Peyer's patch (tissue), 4 donors: ENCODE data around the gene CDHR2. TPM values are rescaled to one million over a fixed set of nuclear protein-coding genes. Genes with fewer than 3 reads are reported as not detected.

Experiments
- DNase-seq, 3 donors: peaks; one replicate each; pipeline ENCODE4 v3.0.0-alpha.2; 2017 to 2019
- H3K27ac ChIP-seq, 4 donors: fragments of 200-600 bp; sonication (generic); one replicate each; pipeline ENCODE4 v1.5.1; 2016 to 2019
- H3K27me3 ChIP-seq, 2 donors: fragments of 200-600 bp; sonication (generic); one replicate each; pipeline ENCODE4 v1.5.1; 2019
- H3K36me3 ChIP-seq, 3 donors: fragments of 200-600 bp; sonication (generic); one replicate each; pipeline ENCODE4 v1.5.1; 2016 to 2019
- H3K4me1 ChIP-seq, 4 donors: fragments of 200-600 bp; sonication (generic); one replicate each; pipeline ENCODE4 v1.5.1; 2016 to 2019
- H3K4me3 ChIP-seq, 4 donors: fragments of 200-600 bp; sonication (generic); 1 replicate in 3 of 4; 2 replicates in 1 of 4; pipeline ENCODE4 v1.5.1; 2016 to 2019; ENCODE audit warnings: mild to moderate bottlenecking in 1 of 4
- H3K9me3 ChIP-seq, 4 donors: fragments of 200-600 bp; sonication (generic); one replicate each; pipeline ENCODE4 v1.5.1; 2016 to 2019; ENCODE audit warnings: mild to moderate bottlenecking in 1 of 4
- CTCF ChIP-seq, 6 experiments: fragments of 450-650 bp in 4 of 6; fragments of 200-600 bp in 2 of 6; sonication (generic) in 1 of 6; IDR thresholded peaks; one replicate each; pipeline ENCODE4 v1.5.1; 2017 to 2019; ENCODE audit warnings: antibody characterized with exemption in 6 of 6, mild to moderate bottlenecking in 3 of 6, moderate library complexity in 1 of 6
- POLR2A ChIP-seq, 2 donors: fragments of 450-650 bp; IDR thresholded peaks; one replicate each; pipeline ENCODE4 v1.5.1; 2017; ENCODE audit warnings: antibody characterized with exemption in 2 of 2, mild to moderate bottlenecking in 2 of 2, moderate library complexity in 2 of 2
- total RNA-seq, 4 donors: library from RNA; depleted of rRNA; stranded (reverse); fragments of >200 nt; gene quantifications; one replicate each; pipeline ENCODE4 v1.1.0, GENCODE V29; 2016

Gene CDHR2
- total RNA-seq, 4 donors from 2014 or later = 39.6 to 823 (median 613) TPM

DNA sequence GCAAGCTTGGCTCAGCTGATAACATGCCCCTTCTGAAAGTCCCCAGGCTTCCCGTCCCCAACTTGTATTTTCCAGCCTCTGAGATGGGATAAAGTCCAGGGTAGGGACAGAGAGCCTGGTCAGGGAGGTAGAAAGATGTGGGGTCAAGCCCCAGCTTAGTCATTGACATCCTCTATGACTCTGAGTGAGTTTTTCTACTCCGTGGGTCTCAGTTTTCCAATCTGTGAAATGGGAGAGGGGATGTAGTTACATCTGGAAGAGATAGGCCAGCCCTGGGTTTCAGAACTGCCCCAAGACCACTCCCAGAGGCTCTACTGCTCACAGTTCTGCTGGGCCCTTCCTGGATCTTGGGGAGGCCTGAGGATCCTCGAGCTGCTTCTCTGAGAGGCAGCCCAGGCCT is 57.7 kb downstream of the CDHR2 start:
- H3K36me3 ChIP-seq = no peaks in the 10 kb centered on the region
- no peak overlapping the region for H3K27ac ChIP-seq
- H3K9me3 ChIP-seq = no peaks in the 10 kb centered on the region
- H3K27me3 ChIP-seq = no peaks in the 10 kb centered on the region
- H3K4me3 ChIP-seq = no peak overlapping the region
- peaks cover 0 to 11% (median 5%) of the 10 kb centered on the region in 4 donors for H3K4me1 ChIP-seq
- no peak for DNase-seq
- no peak for TF ChIP-seq CTCF (IDR thresholded peaks at IDR 0.05)
- no peak for TF ChIP-seq POLR2A (IDR thresholded peaks at IDR 0.05)

GRCh38 chr5:176608142-176608705 is 59.1 kb downstream of the CDHR2 start:
- H3K27ac ChIP-seq = no peak overlapping the region
- no peaks in the 10 kb centered on the region for H3K27me3 ChIP-seq
- no peak for TF ChIP-seq CTCF (IDR thresholded peaks at IDR 0.05)
- no peak for TF ChIP-seq POLR2A (IDR thresholded peaks at IDR 0.05)
- no peak for DNase-seq
- H3K36me3 ChIP-seq = no peaks in the 10 kb centered on the region
- no peaks in the 10 kb centered on the region for H3K9me3 ChIP-seq
- H3K4me3 ChIP-seq = no peak overlapping the region
- peaks cover 0 to 11% (median 5%) of the 10 kb centered on the region in 4 donors for H3K4me1 ChIP-seq

DNA sequence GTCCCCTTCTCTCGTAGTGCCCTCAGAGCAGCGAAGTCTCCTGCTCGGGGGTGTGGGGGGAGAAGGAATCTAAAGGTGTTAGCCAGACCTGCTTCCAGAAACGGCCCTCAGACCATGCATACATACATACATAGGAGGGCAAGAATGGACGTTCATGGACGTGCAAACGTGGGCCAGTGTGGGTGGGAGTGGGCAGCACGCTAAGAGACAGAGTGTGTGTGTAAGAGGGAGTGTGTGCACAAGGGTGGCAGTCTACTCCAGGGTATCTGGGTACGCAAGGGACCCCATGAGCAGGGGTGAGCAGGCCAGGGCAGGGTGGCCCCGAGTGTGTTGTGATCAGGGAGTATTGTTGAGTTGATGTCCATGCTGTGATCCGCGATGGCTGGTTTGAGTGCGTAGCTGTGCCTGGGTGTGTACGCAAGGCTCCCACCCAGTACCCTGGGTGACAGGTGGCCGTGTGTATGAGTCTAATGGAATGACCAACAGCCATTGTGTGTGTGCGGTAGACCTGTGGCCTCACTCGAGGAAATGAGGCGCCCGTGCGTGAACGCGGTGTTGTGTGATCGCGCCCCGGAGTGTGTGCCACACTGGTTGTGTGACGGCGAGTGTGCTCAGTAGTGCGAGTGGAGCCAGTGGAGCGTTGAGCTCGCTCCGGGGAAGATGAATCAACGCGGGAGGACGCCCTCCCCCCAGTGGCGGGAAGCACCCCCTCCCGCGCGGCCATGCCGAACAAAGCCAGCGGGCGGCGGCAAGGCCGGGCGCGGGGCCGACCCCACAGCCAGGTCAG is 60.0 kb downstream of the CDHR2 start:
- DNase-seq = no peak
- TF ChIP-seq POLR2A (IDR thresholded peaks at IDR 0.05) (no peak), CTCF (IDR thresholded peaks at IDR 0.05) (no peak)

DNA sequence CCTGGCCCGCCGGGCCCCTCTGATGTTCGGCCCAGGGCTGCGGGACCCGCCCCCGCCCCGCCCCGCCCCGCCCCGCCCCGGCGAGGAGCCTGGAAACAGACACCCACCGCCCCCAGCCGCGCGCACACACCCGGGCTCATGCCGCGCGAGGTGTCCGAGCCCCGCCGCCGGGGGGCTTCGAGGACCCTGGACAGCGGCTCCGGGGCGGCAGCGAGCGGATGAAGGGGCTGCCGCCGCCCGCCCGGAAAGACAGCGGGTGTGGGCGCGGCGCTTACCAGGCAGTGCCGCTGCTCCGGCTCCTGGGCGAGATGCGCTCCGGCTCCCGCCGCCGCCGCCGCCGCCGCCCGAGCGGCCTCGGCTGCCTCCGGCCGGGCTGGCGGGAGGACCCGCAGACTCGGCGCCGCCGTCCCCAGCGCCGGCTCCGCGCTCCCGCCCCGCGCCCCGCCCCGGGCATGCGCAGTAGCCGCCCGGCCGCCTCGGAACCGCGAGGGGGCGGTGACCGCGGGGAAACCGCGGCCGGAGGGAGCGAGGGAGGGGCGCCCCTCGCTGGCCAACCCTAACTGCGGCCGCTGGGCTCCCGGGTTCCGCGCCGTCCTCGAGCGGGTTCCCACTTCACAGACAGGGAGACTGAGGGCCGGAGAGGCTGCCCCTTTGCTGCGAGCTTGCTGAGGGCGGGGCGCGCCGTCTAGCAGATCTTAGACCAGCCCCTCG is 60.7 kb downstream of the CDHR2 start, which contains the start of gene GPRIN1:
Gene GPRIN1, minus strand, starts transcription at position 433 of the 711 bp plus-strand sequence. CDS start 10,322 bp downstream, outside the sequence.
- H3K27ac ChIP-seq = peak within 1 kb of the TSS in 2 of 4 donors; percentile 13 to 60

More for the DNA sequence above, 60.0 kb downstream of the CDHR2 start:
- Histone ChIP-seq H3K4me1 (peaks cover 0 to 11% (median 5%) of the 10 kb centered on the region in 4 donors), H3K36me3 (no peaks in the 10 kb centered on the region), H3K9me3 (no peaks in the 10 kb centered on the region), H3K27ac (peak overlapping the region in 1 of 4 donors; percentile 60), H3K4me3 (peak overlapping the region; percentile 51 to 88 (median 84)), H3K27me3 (no peaks in the 10 kb centered on the region)

More for the DNA sequence above, 60.7 kb downstream of the CDHR2 start, which contains the start of gene GPRIN1:
- Histone ChIP-seq H3K27me3 (no peaks in the 10 kb centered on the region), H3K4me3 (peak within 1 kb of the TSS; percentile 51 to 88 (median 84)), H3K36me3 (no peaks in the 10 kb centered on the region), H3K9me3 (no peaks in the 10 kb centered on the region), H3K4me1 (peaks cover 0 to 11% (median 5%) of the 10 kb centered on the region in 4 donors)
- peak; percentile 39 to 74 (median 60) for DNase-seq
- no peak for TF ChIP-seq POLR2A (IDR thresholded peaks at IDR 0.05)
- peak in 4 of 6 experiments; percentile 8 to 50 (median 47) for TF ChIP-seq CTCF (IDR thresholded peaks at IDR 0.05)
